ENCODE results near the gene CNTNAP2. TPM values are rescaled to one million over a fixed set of nuclear protein-coding genes. Genes with fewer than 3 reads are reported as not detected.

CNTNAP2 gene
- total and polyA plus RNA-seq, 2 of the 13 experiments (the other 11 are each of a cell fraction or from before 2014, with no cell fraction given) = 0.40 to 0.42 TPM

- no TSS peak for BruUV-seq (replicated peaks)
- no peak overlapping the region for H3K4me2 ChIP-seq (ENCODE audit: low read depth, low read length)
- ChIA-PET CTCF (ENCODE audit: low intra/inter-chr PET ratio, low total read pairs) (no interaction called here), POLR2A (no interaction called here)
- no peak overlapping the region for H3K4me3 ChIP-seq (replicated peaks in 1 of 3; ENCODE audit: insufficient read depth in 1 of 3, low read depth in 2 of 3, low read length in 3 of 3)
- ATAC-seq (no peak), DNase-seq (ENCODE audit: low spot score) (no peak), FAIRE-seq (no peak)
- H4K20me1 ChIP-seq (ENCODE audit: insufficient read depth, low read length) = no peaks in the 10 kb centered on the region
- H3K36me3 ChIP-seq (replicated peaks in 1 of 2; ENCODE audit: control insufficient read depth in 1 of 2, insufficient read depth in 2 of 2, low read length in 2 of 2) = no peaks in the 10 kb centered on the region
- H3K79me2 ChIP-seq (ENCODE audit: insufficient read depth, low read length) = no peaks in the 10 kb centered on the region
- no peak overlapping the region for H3K9ac ChIP-seq (ENCODE audit: insufficient read depth, low read depth, low read length)
- H3K9me3 ChIP-seq (ENCODE audit: low read length) = peaks cover 6% of the 10 kb centered on the region; the same call in 1 of the 2 replicates
- intact Hi-C loops (cut with micrococcal nuclease; ENCODE audit: unreplicated experiment) = no loop called here
- no peak overlapping the region for H3K27ac ChIP-seq (ENCODE audit: extremely low read length, insufficient read depth, low read length)
- TF ChIP-seq, protein P1, sequence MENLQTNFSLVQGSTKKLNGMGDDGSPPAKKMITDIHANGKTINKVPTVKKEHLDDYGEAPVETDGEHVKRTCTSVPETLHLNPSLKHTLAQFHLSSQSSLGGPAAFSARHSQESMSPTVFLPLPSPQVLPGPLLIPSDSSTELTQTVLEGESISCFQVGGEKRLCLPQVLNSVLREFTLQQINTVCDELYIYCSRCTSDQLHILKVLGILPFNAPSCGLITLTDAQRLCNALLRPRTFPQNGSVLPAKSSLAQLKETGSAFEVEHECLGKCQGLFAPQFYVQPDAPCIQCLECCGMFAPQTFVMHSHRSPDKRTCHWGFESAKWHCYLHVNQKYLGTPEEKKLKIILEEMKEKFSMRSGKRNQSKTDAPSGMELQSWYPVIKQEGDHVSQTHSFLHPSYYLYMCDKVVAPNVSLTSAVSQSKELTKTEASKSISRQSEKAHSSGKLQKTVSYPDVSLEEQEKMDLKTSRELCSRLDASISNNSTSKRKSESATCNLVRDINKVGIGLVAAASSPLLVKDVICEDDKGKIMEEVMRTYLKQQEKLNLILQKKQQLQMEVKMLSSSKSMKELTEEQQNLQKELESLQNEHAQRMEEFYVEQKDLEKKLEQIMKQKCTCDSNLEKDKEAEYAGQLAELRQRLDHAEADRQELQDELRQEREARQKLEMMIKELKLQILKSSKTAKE (CRISPR knock-in tag; IDR thresholded peaks at IDR 0.05; ENCODE audit: borderline replicate concordance) = no peak
- no peak for TF ChIP-seq ZBTB20 (CRISPR knock-in tag; IDR thresholded peaks at IDR 0.05; ENCODE audit: borderline replicate concordance, low read depth)
- TF ChIP-seq ZNF550 (CRISPR knock-in tag; IDR thresholded peaks at IDR 0.05; ENCODE audit: borderline replicate concordance) = no peak
- H3K27me3 ChIP-seq (ENCODE audit: control insufficient read depth in 1 of 2, insufficient read depth in 2 of 2, low read length in 2 of 2) = peaks cover 0 to 5% of the 10 kb centered on the region in 2 experiments; a peak in 1 of 5 replicates
- no peak overlapping the region for H2AFZ ChIP-seq (ENCODE audit: low read length)
- WGBS (ENCODE audit: low lambda C conversion rate) = 5% methylated on average over 3 of the region's 3 CpGs
- in situ Hi-C loops (cut with HindIII; ENCODE audit: extremely low pct_ligation_motif_present, low pct_unique_long_range_greater_than_20kb) = no loop called here
- no peaks in the 10 kb centered on the region for H3K4me1 ChIP-seq (ENCODE audit: insufficient read depth, low read length)
These were observed 2107.1 kb downstream of the CNTNAP2 start for GRCh38 chr7:148223738-148224137.

DNA sequence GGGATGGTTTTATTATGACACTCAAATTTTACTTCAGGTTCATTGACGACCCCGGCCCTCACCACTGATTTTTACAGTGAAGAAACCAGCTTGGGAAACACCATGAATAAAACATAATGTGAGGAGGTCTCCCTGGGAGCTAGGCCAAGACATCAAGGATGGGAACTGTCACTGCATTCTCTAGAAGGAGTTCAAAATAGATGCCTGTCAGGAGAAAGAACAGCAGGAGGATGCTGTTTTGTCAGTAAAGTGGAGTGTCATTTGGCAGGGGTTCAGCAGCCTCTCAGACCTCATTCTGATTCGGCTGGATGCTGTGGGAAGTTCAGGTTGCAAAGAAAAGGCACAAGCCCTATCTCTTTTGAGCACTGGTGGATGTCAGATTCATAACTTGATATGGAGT lies 2113.7 kb downstream of the CNTNAP2 start:
- DNase-seq (ENCODE audit: low spot score) = no peak
- Histone ChIP-seq H3K9ac (ENCODE audit: insufficient read depth, low read depth, low read length) (no peak overlapping the region), H3K27ac (ENCODE audit: extremely low read length, insufficient read depth, low read length) (no peak overlapping the region), H3K4me1 (ENCODE audit: insufficient read depth, low read length) (no peaks in the 10 kb centered on the region), H2AFZ (ENCODE audit: low read length) (no peak overlapping the region), H3K4me3 (replicated peaks in 1 of 3; ENCODE audit: insufficient read depth in 1 of 3, low read depth in 2 of 3, low read length in 3 of 3) (no peak overlapping the region), H3K4me2 (ENCODE audit: low read depth, low read length) (no peak overlapping the region), H3K36me3 (replicated peaks in 1 of 2; ENCODE audit: control insufficient read depth in 1 of 2, insufficient read depth in 2 of 2, low read length in 2 of 2) (no peaks in the 10 kb centered on the region), H3K27me3 (ENCODE audit: control insufficient read depth in 1 of 2, insufficient read depth in 2 of 2, low read length in 2 of 2) (0 out of 5 replicates have a peak, but pooled peaks cover 0 to 3% of the 10 kb centered on the region in 2 experiments), H3K79me2 (ENCODE audit: insufficient read depth, low read length) (no peaks in the 10 kb centered on the region), H3K9me3 (ENCODE audit: low read length) (no peaks in the 10 kb centered on the region), H4K20me1 (ENCODE audit: insufficient read depth, low read length) (no peaks in the 10 kb centered on the region)
- no peak for TF ChIP-seq HNRNPUL1 (IDR thresholded peaks at IDR 0.05; ENCODE audit: low read depth, low read length)
- no TSS peak for BruUV-seq (replicated peaks)
- POLR2A ChIA-PET = no interaction called here
- CTCF ChIA-PET (ENCODE audit: low intra/inter-chr PET ratio, low total read pairs) = no interaction called here
- WGBS (ENCODE audit: low lambda C conversion rate) = 0% methylated on average over 3 of the region's 3 CpGs
- in situ Hi-C loops (cut with HindIII; ENCODE audit: extremely low pct_ligation_motif_present, low pct_unique_long_range_greater_than_20kb) (no loop called here), intact Hi-C loops (cut with micrococcal nuclease; ENCODE audit: unreplicated experiment) (no loop called here)
- no peak for ATAC-seq
- no peak for FAIRE-seq
